Pons (tissue), 1 donor: ENCODE data around the gene THSD7A.

Source experiments
- DNase-seq: peaks from one replicate; pipeline ENCODE4 v3.0.0-alpha.2; 2016; ENCODE audit warnings: low spot score

Gene THSD7A

GRCh38 chr7:11810043-11810625 is 21.9 kb downstream of the THSD7A start:
- no peak for DNase-seq

- no peak for DNase-seq
Observed at GRCh38 chr7:11807000-11807399, 25.0 kb downstream of the THSD7A start.

GRCh38 chr7:11804621-11805020 is 27.4 kb downstream of the THSD7A start:
- DNase-seq = no peak

- DNase-seq = no peak
Observed at GRCh38 chr7:11795231-11795630, 36.8 kb downstream of the THSD7A start.

GRCh38 chr7:11792166-11792565 is 39.8 kb downstream of the THSD7A start:
- DNase-seq = no peak

GRCh38 chr7:11788568-11788967 is 43.4 kb downstream of the THSD7A start:
- DNase-seq = no peak

GRCh38 chr7:11787534-11787933 is 44.5 kb downstream of the THSD7A start:
- no peak for DNase-seq

GRCh38 chr7:11786186-11786585 is 45.8 kb downstream of the THSD7A start:
- no peak for DNase-seq

- no peak for DNase-seq
Observed at GRCh38 chr7:11784769-11785536, 47.0 kb downstream of the THSD7A start.

GRCh38 chr7:11779864-11780674 is 51.9 kb downstream of the THSD7A start:
- DNase-seq = no peak

- no peak for DNase-seq
Observed at GRCh38 chr7:11776039-11776438, 56.0 kb downstream of the THSD7A start.

GRCh38 chr7:11775401-11775800 is 56.6 kb downstream of the THSD7A start:
- DNase-seq = no peak

- DNase-seq = no peak
Observed at GRCh38 chr7:11768263-11768662, 63.7 kb downstream of the THSD7A start.

- no peak for DNase-seq
Observed at GRCh38 chr7:11767148-11767547, 64.8 kb downstream of the THSD7A start.

- no peak for DNase-seq
Observed at GRCh38 chr7:11760372-11760771, 71.6 kb downstream of the THSD7A start.

GRCh38 chr7:11758627-11759111 is 73.3 kb downstream of the THSD7A start:
- no peak for DNase-seq

GRCh38 chr7:11757153-11757552 is 74.8 kb downstream of the THSD7A start:
- DNase-seq = no peak

GRCh38 chr7:11754933-11755332 is 77.1 kb downstream of the THSD7A start:
- DNase-seq = no peak

- DNase-seq = no peak
Observed at GRCh38 chr7:11754123-11754522, 77.9 kb downstream of the THSD7A start.

GRCh38 chr7:11753433-11753832 is 78.6 kb downstream of the THSD7A start:
- DNase-seq = no peak

GRCh38 chr7:11751807-11752389 is 80.1 kb downstream of the THSD7A start:
- DNase-seq = no peak

- DNase-seq = no peak
Observed at GRCh38 chr7:11751315-11751714, 80.7 kb downstream of the THSD7A start.
